HCT116 (cell line): ENCODE measurements around the gene PITRM1. TPM values are rescaled to one million over a fixed set of nuclear protein-coding genes. Genes with fewer than 3 reads are reported as not detected.

Experiments used
- ATAC-seq: fragments of 200-7000 bp; cut with Tn5 transposase; 2 replicates; pipeline ENCODE4 v1.9.1; 2020; ENCODE audit warnings: mild to moderate bottlenecking, moderate library complexity
- BruUV-seq: library from RNA; stranded (reverse); fragments of 400-500 nt; replicated peaks from 2 replicates; lab custom pipeline; 2021; lab: Mats Ljungman, UMichigan
- CTCF ChIA-PET: fragments of 300-600 bp; sonication (Branson Sonifier 250); formaldehyde crosslinking; loops from one replicate; lab custom pipeline; 2021; ENCODE audit warnings: antibody characterized with exemption; lab: Charles Lee
- POLR2A ChIA-PET: fragments of 300-600, 350-600 bp; sonication (Branson Sonifier 250); formaldehyde crosslinking; loops from one replicate; lab custom pipeline; 2021; ENCODE audit warnings: antibody characterized with exemption; lab: Charles Lee
- RAD21 ChIA-PET, 2 experiments: fragments of 300-600 bp; sonication (Branson Sonifier 250); formaldehyde crosslinking; loops; one replicate each; lab custom pipeline; 2023; ENCODE audit warnings: low total read pairs in 2 of 2; ENCODE audit not compliant: uncharacterized antibody in 2 of 2, unreplicated experiment in 2 of 2, low non-redundant PET in 1 of 2; lab: Charles Lee
- DNase-seq: peaks from one replicate; pipeline ENCODE4 v3.0.0-alpha.2; 2010; ENCODE audit warnings: low read depth, low spot score
- H2AFZ ChIP-seq: fragments of 200-600 bp; shearing (Covaris generic), sonication (generic); 2 replicates; pipeline ENCODE4 v1.6.1; 2017; ENCODE audit warnings: low read depth, mixed run types, mixed read lengths, antibody characterized with exemption, low read length; ENCODE audit not compliant: poor library complexity, severe bottlenecking
- H3K27ac ChIP-seq: 2 replicates; pipeline ENCODE4 v1.5.1; 2012; ENCODE audit warnings: low read depth, low read length
- H3K27me3 ChIP-seq: fragments of 200-600 bp; sonication (generic); 2 replicates; pipeline ENCODE4 v1.6.1; 2016; ENCODE audit warnings: mixed run types, low read length, mixed read lengths; ENCODE audit not compliant: insufficient read depth
- H3K36me3 ChIP-seq, 2 experiments: fragments of 200-500 bp in 1 of 2; fragments of 200-600 bp in 1 of 2; sonication (Bioruptor generic) in 1 of 2; sonication (generic) in 1 of 2; 2 replicates each; pipeline versions ENCODE4 v1.5.1 to v1.6.1; 2014 to 2016; ENCODE audit warnings: low read length in 2 of 2, inconsistent platforms in 1 of 2, mixed read lengths in 1 of 2, mixed run types in 1 of 2; ENCODE audit not compliant: insufficient read depth in 2 of 2, control insufficient read depth in 1 of 2
- H3K4me1 ChIP-seq, 2 experiments: fragments of 200-600 bp in 1 of 2; sonication (generic) in 1 of 2; 2 replicates each; pipeline versions ENCODE4 v1.5.1 to v1.6.1; 2012 to 2017; ENCODE audit warnings: low read length in 2 of 2, inconsistent platforms in 1 of 2, mild to moderate bottlenecking in 1 of 2, mixed read lengths in 1 of 2, mixed run types in 1 of 2, moderate library complexity in 1 of 2; ENCODE audit not compliant: insufficient read depth in 2 of 2, control insufficient read depth in 1 of 2
- H3K4me2 ChIP-seq: fragments of 200-600 bp; sonication (generic); 2 replicates; pipeline ENCODE4 v1.6.1; 2017; ENCODE audit warnings: mixed run types, low read length, mixed read lengths
- H3K4me3 ChIP-seq, 2 experiments: fragments of 200-600 bp in 1 of 2; sonication (generic) in 1 of 2; replicated peaks in 1 of 2; 2 replicates each; pipeline ENCODE4 v1.5.1; 2011 to 2016; ENCODE audit warnings: low read length in 2 of 2, control low read depth in 1 of 2, low read depth in 1 of 2, mild to moderate bottlenecking in 1 of 2, mixed read lengths in 1 of 2, mixed run types in 1 of 2
- H3K79me2 ChIP-seq: fragments of 200-600 bp; sonication (generic); 2 replicates; pipeline ENCODE4 v1.6.1; 2017; ENCODE audit warnings: mild to moderate bottlenecking, mixed run types, low read length, moderate library complexity, mixed read lengths; ENCODE audit not compliant: insufficient read depth
- H3K9ac ChIP-seq: fragments of 200-600 bp; sonication (generic); 2 replicates; pipeline ENCODE4 v1.6.1; 2016; ENCODE audit warnings: low read length, mixed read lengths
- H3K9me2 ChIP-seq: fragments of 200-600 bp; sonication (generic), shearing (Covaris generic); 2 replicates; pipeline ENCODE4 v1.6.1; 2017; ENCODE audit warnings: mixed run types, mild to moderate bottlenecking, moderate library complexity; ENCODE audit not compliant: insufficient read depth
- H3K9me3 ChIP-seq, 2 experiments: fragments of 200-500 bp in 1 of 2; fragments of 200-600 bp in 1 of 2; sonication (Bioruptor generic) in 1 of 2; sonication (generic) in 1 of 2; 2 replicates each; pipeline ENCODE4 v1.6.1; 2014 to 2017; ENCODE audit warnings: low read length in 2 of 2, mixed read lengths in 2 of 2, inconsistent platforms in 1 of 2, low read depth in 1 of 2, mild to moderate bottlenecking in 1 of 2, mixed run types in 1 of 2, moderate library complexity in 1 of 2; ENCODE audit not compliant: control insufficient read depth in 1 of 2, insufficient read depth in 1 of 2
- H4K20me1 ChIP-seq: fragments of 200-600 bp; sonication (generic), shearing (Covaris generic); 2 replicates; pipeline ENCODE4 v1.6.1; 2017; ENCODE audit warnings: mixed run types, mild to moderate bottlenecking, moderate library complexity; ENCODE audit not compliant: insufficient read depth
- ATF3 ChIP-seq: IDR thresholded peaks from 2 replicates; pipeline ENCODE4 v1.6.1; 2012
- CBX3 ChIP-seq: IDR thresholded peaks from 2 replicates; pipeline ENCODE4 v1.6.1; 2012; ENCODE audit warnings: low read depth
- CEBPB ChIP-seq: IDR thresholded peaks from 2 replicates; pipeline ENCODE4 v1.6.1; 2012; ENCODE audit warnings: low read depth
- CTCF ChIP-seq, 3 experiments: fragments of 200-600 bp in 1 of 3; sonication (generic) in 1 of 3; IDR thresholded peaks in 2 of 3; conservative IDR thresholded peaks in 1 of 3; 2 replicates each; pipeline ENCODE4 v1.5.1; 2012 to 2017; ENCODE audit warnings: low read depth in 2 of 3, low read length in 2 of 3, antibody characterized with exemption in 1 of 3, borderline replicate concordance in 1 of 3, control low read depth in 1 of 3, mild to moderate bottlenecking in 1 of 3, mixed read lengths in 1 of 3, mixed run types in 1 of 3, moderate library complexity in 1 of 3; ENCODE audit not compliant: insufficient read depth in 1 of 3
- EGR1 ChIP-seq: IDR thresholded peaks from 2 replicates; pipeline ENCODE4 v1.6.1; 2012; ENCODE audit warnings: low read depth
- ELF1 ChIP-seq: IDR thresholded peaks from 2 replicates; pipeline ENCODE4 v1.6.1; 2012; ENCODE audit warnings: low read depth, borderline replicate concordance
- EZH2phosphoT487 ChIP-seq: fragments of 200-600 bp; IDR thresholded peaks from 2 replicates; pipeline ENCODE4 v1.6.1; 2018; ENCODE audit warnings: antibody characterized with exemption, borderline replicate concordance
- FOSL1 ChIP-seq: IDR thresholded peaks from 2 replicates; pipeline ENCODE4 v1.6.1; 2012; ENCODE audit warnings: low read depth
- JUND ChIP-seq: IDR thresholded peaks from 2 replicates; pipeline ENCODE4 v1.6.1; 2012
- RAD21 ChIP-seq: IDR thresholded peaks from 2 replicates; pipeline ENCODE4 v1.6.1; 2012; ENCODE audit warnings: low read depth, mild to moderate bottlenecking
- REST ChIP-seq: IDR thresholded peaks from 2 replicates; pipeline ENCODE4 v1.6.1; 2012; ENCODE audit warnings: low read depth
- YY1 ChIP-seq: IDR thresholded peaks from 2 replicates; pipeline ENCODE4 v1.6.1; 2011; ENCODE audit warnings: low read length, low read depth, moderate library complexity, mild to moderate bottlenecking; ENCODE audit not compliant: insufficient replicate concordance; ENCODE audit errors: extremely low read depth
- ZBTB33 ChIP-seq: IDR thresholded peaks from 2 replicates; pipeline ENCODE4 v1.6.1; 2011; ENCODE audit warnings: mild to moderate bottlenecking, low read length, moderate library complexity; ENCODE audit not compliant: insufficient replicate concordance; ENCODE audit errors: extremely low read depth
- ZFX ChIP-seq: fragments of 450-650 bp; IDR thresholded peaks from 2 replicates; pipeline ENCODE4 v1.6.1; 2017
- intact Hi-C: fragments of 100-400 bp; cut with micrococcal nuclease; formaldehyde crosslinking; loops from 2 replicates; pipeline ENCODE4 v1.10.0; 2022
- total RNA-seq: library from RNA; stranded (reverse); gene quantifications from one replicate; pipeline ENCODE4 v1.2.1, GENCODE V29; 2021; ENCODE audit not compliant: unreplicated experiment

PITRM1 gene
- total RNA-seq, 1 experiment from 2014 or later: 59.5 TPM

- H3K36me3 ChIP-seq: peaks cover 48 to 52% of the 10 kb centered on the region in 2 experiments
- ChIA-PET RAD21 (no interaction called here), CTCF (no interaction called here), POLR2A (no interaction called here)
- no peaks in the 10 kb centered on the region for H4K20me1 ChIP-seq
- intact Hi-C loops: no loop called here
- H3K27me3 ChIP-seq: no peaks in the 10 kb centered on the region
- H3K4me1 ChIP-seq: no peaks in the 10 kb centered on the region
- ATAC-seq (no peak), DNase-seq (no peak)
- H3K4me2 ChIP-seq: no peak overlapping the region
- H3K27ac ChIP-seq: no peak overlapping the region
- H3K4me3 ChIP-seq: no peak overlapping the region
- BruUV-seq: no TSS peak
- TF ChIP-seq ZFX (no peak), ZBTB33 (no peak), CTCF (IDR thresholded peaks at IDR 0.05 in 2 of 3, conservative IDR thresholded peaks at IDR 0.05 in 1 of 3; ENCODE audit: borderline replicate concordance in 1 of 3, insufficient read depth in 1 of 3, low read depth in 2 of 3, low read length in 2 of 3) (no peak), YY1 (no peak), REST (no peak), EZH2phosphoT487 (no peak), FOSL1 (no peak), CBX3 (no peak), RAD21 (no peak), ATF3 (no peak), CEBPB (no peak), JUND (no peak), EGR1 (no peak), ELF1 (no peak)
- H3K9ac ChIP-seq: no peak overlapping the region
- H3K79me2 ChIP-seq: no peaks in the 10 kb centered on the region
- no peaks in the 10 kb centered on the region for H3K9me3 ChIP-seq
- no peaks in the 10 kb centered on the region for H3K9me2 ChIP-seq
- no peak overlapping the region for H2AFZ ChIP-seq
These were observed 40.3 kb downstream of the PITRM1 start for GRCh38 chr10:3132036-3133025.
